GM12875 (cell line): ENCODE results near the gene PATJ.

Experiments
- H3K4me3 ChIP-seq: one replicate; pipeline ENCODE4 v1.5.1; 2011; ENCODE audit warnings: low read depth, low read length, control low read depth
- TF ChIP-seq, protein P1 (sequence below): IDR thresholded peaks from 2 replicates; pipeline ENCODE4 v1.5.1; 2011; ENCODE audit warnings: low read depth, mild to moderate bottlenecking, control low read depth, inconsistent platforms, low read length, moderate library complexity, borderline replicate concordance; ENCODE audit not compliant: insufficient read depth

PATJ gene

DNA sequence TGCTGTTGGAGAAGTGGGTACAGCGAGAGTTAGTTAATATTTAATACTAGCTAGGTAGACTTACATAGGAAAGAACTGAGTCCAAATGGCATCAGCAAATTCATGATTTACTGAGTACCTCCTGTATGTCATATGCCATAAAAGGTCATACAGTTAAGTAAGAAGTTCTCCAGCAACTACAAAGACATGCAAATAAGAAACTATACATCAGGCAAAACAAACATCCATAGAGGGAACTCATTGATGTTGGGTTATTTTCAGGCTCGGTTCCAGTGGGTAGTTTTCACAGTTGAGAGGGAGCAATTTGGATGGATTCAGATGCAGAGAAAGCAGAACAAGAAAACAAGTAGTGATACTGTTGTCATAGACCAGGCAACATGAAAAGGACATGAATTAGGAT, 287.4 kb downstream of the PATJ start:
- H3K4me3 ChIP-seq, result no peak overlapping the region
- TF ChIP-seq, protein P1, sequence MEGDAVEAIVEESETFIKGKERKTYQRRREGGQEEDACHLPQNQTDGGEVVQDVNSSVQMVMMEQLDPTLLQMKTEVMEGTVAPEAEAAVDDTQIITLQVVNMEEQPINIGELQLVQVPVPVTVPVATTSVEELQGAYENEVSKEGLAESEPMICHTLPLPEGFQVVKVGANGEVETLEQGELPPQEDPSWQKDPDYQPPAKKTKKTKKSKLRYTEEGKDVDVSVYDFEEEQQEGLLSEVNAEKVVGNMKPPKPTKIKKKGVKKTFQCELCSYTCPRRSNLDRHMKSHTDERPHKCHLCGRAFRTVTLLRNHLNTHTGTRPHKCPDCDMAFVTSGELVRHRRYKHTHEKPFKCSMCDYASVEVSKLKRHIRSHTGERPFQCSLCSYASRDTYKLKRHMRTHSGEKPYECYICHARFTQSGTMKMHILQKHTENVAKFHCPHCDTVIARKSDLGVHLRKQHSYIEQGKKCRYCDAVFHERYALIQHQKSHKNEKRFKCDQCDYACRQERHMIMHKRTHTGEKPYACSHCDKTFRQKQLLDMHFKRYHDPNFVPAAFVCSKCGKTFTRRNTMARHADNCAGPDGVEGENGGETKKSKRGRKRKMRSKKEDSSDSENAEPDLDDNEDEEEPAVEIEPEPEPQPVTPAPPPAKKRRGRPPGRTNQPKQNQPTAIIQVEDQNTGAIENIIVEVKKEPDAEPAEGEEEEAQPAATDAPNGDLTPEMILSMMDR, result no peak

DNA sequence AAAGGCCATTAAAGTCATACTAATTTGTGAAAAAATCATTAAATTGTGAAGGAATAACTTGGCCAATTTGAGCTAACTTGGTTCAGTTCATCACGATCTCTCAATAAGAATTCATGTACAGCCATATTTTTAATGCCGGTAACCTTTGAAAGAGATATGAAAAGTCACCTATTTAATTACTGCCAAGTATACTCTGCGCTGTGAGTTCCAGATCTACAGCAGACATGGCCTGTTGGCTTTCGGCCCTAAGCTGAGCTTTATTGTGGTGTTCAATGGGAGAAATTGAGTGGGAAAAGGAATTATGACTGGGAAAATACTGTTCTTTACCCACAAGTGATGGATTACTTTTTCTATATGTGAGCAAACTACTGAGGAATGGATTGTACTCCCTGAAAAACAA, 292.5 kb downstream of the PATJ start:
- H3K4me3 ChIP-seq, result no peak overlapping the region
- TF ChIP-seq, protein P1, result no peak

DNA sequence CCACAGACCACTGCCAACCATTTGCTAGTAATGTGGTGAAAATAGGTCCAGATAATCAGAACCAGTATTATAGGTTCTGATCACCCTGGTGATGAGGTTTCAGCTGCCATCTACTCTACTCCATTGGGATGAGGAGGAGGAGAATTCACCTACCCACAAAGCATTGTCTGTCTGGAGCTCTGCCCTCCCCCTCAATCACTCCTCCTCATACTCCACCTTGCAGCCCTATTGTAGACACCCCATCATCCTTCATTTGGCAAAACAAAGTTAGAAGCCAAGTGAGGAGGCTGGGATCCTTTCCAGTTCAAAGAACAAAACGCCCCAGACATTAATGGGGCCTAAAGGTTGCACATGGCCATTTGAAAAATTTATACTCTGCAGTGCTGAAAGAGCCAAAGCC, 295.0 kb downstream of the PATJ start:
- TF ChIP-seq, protein P1, result no peak
- H3K4me3 ChIP-seq, result no peak overlapping the region

DNA sequence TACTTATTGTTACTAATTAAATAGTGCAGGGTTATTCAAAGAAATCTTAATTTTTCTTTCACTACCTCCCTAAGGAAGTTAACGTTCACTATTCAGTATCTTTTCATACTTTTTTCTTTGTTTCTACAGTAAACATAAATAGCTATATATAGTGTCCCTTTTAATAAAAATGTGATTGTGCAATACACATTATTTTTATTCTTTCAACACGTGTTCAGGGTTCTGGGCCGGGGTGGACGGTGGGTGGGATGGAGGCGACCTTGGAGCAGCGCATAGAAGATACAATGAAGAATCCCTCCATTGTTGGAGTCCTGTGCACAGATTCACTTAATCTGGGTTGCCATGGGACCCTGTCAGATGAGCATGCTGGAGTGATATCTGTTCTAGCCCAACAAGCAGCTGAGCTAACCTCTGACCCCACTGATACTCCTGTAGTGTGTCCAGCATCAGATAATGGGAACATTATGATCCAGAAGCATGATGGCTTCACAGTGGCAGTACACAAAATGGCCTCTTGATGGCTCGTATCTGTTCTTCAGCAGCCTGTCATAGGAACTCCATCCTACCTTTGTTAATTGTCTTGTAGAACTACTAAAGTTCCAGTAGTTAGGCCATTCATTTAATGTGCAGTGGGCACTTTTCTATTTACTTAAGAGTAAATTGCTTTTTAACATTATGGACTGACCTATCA, 296.5 kb downstream of the PATJ start:
- H3K4me3 ChIP-seq, result no peak overlapping the region
- TF ChIP-seq, protein P1, result peak; percentile 28; the same call in 1 of the 2 replicates

DNA sequence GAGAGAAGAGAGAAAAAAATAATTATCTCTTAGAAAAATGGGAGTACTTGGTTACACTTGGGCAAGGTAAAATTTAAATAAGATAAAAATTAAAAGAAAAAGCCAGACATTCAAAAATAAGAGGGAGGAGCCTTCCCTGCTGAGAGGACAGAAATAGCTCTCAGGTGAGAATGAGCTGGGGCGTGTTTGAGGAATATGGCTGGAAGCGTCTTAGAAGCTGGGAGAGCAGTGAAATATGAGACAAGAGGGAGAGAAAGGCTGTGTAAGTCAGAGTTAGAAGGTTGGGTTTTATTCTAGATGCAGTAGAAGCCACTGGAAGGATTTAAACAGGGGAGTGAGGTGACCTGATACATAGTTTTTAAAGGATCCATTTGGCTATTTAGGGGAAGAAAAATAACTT, 298.2 kb downstream of the PATJ start:
- H3K4me3 ChIP-seq, result no peak overlapping the region
- TF ChIP-seq, protein P1, result no peak

DNA sequence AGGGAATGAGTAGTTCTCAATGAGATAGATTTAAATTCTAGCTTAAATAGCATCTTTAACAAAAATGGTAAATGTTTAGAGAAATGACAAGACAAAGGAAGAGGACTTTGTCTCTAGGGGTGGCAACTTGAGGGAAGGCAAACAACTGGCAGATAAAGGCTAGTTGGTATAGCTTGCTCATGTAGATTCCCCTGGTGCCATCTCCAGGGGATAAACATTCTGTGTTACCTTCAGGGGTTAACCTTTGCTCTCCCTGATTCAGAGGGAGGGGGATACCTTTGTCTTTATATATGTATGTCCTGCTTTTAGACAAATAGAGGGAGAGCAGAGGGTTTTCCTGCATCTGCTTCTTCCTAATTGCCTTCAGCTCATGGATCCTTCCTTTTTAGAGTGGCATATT, 298.7 kb downstream of the PATJ start:
- no peak overlapping the region for H3K4me3 ChIP-seq
- TF ChIP-seq, protein P1, result no peak

DNA sequence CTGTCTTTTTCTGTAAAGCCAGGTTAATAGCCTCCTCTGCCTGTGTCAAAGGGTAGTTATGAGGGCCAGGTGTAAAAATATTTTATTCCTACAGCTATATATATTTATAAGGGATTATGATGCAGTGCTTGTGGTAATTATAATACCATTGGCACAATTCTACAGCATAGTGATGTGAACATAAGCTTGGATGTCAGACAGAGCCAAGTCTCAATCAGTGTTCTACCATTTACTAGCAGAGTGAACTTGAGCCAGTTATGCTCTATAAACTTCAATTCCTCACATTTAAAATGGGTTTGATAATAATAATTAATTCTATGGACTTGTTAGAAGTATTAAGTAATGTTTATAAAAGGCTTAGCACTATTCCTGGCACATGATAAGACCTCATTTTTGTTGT, 300.9 kb downstream of the PATJ start:
- TF ChIP-seq, protein P1, result no peak
- no peak overlapping the region for H3K4me3 ChIP-seq
